GM23248 (cell line): ENCODE measurements around the gene GGACT. TPM values are rescaled to one million over a fixed set of nuclear protein-coding genes. Genes with fewer than 3 reads are reported as not detected.

Source experiments
- DNase-seq: peaks from one replicate; pipeline ENCODE4 v3.0.0-alpha.2; 2015
- H2AFZ ChIP-seq: fragments of 200-600 bp; sonication (generic); 2 replicates; pipeline ENCODE4 v1.6.1; 2016; ENCODE audit warnings: antibody characterized with exemption
- H3F3A ChIP-seq: fragments of 200-600 bp; sonication (generic); 2 replicates; pipeline ENCODE4 v1.6.1; 2016; ENCODE audit warnings: mild to moderate bottlenecking, antibody characterized with exemption, mixed run types; ENCODE audit not compliant: insufficient read depth
- H3K27ac ChIP-seq: fragments of 200-600 bp; sonication (generic); 2 replicates; pipeline ENCODE4 v1.5.1; 2016; ENCODE audit warnings: mild to moderate bottlenecking
- H3K27me3 ChIP-seq: fragments of 200-600 bp; sonication (generic); replicated peaks from 2 replicates; pipeline ENCODE4 v1.6.1; 2016; ENCODE audit warnings: mild to moderate bottlenecking; ENCODE audit not compliant: insufficient read depth
- H3K36me3 ChIP-seq: fragments of 200-600 bp; sonication (generic); 2 replicates; pipeline ENCODE4 v1.6.1; 2016; ENCODE audit warnings: low read depth, mild to moderate bottlenecking
- H3K4me1 ChIP-seq: fragments of 200-600 bp; sonication (generic); 2 replicates; pipeline ENCODE4 v1.6.1; 2016; ENCODE audit warnings: mild to moderate bottlenecking; ENCODE audit not compliant: insufficient read depth
- H3K4me2 ChIP-seq: fragments of 200-600 bp; sonication (generic); one replicate; pipeline ENCODE4 v1.6.1; 2016; ENCODE audit warnings: mild to moderate bottlenecking; ENCODE audit not compliant: unreplicated experiment
- H3K4me3 ChIP-seq: fragments of 200-600 bp; sonication (generic); 2 replicates; pipeline ENCODE4 v1.5.1; 2016; ENCODE audit warnings: mild to moderate bottlenecking
- H3K79me2 ChIP-seq: fragments of 200-600 bp; sonication (generic); 2 replicates; pipeline ENCODE4 v1.6.1; 2016; ENCODE audit warnings: mild to moderate bottlenecking; ENCODE audit not compliant: insufficient read depth
- H3K9ac ChIP-seq: fragments of 200-600 bp; sonication (generic); 2 replicates; pipeline ENCODE4 v1.6.1; 2016; ENCODE audit warnings: mild to moderate bottlenecking
- H3K9me2 ChIP-seq: fragments of 200-600 bp; sonication (generic); 2 replicates; pipeline ENCODE4 v1.6.1; 2016; ENCODE audit warnings: mixed run types, mild to moderate bottlenecking, moderate library complexity; ENCODE audit not compliant: insufficient read depth
- H3K9me3 ChIP-seq: fragments of 200-600 bp; sonication (generic); one replicate; pipeline ENCODE4 v1.6.1; 2017; ENCODE audit warnings: low read depth
- H4K20me1 ChIP-seq: fragments of 200-600 bp; sonication (generic); 2 replicates; pipeline ENCODE4 v1.6.0; 2016; ENCODE audit not compliant: insufficient read depth
- EZH2 ChIP-seq: fragments of 200-600 bp; sonication (generic); IDR thresholded peaks from 2 replicates; pipeline ENCODE4 v1.6.1; 2018; ENCODE audit warnings: antibody characterized with exemption, mild to moderate bottlenecking; ENCODE audit not compliant: insufficient read depth, poor library complexity, severe bottlenecking
- EZH2phosphoT487 ChIP-seq: fragments of 200-600 bp; sonication (generic); IDR thresholded peaks from 2 replicates; pipeline ENCODE4 v1.6.1; 2018; ENCODE audit warnings: antibody characterized with exemption, moderate library complexity, mild to moderate bottlenecking, low read depth; ENCODE audit not compliant: insufficient read depth
- WGBS, 2 experiments: methylation state at CpG; one replicate each; pipeline ENCODE4 v1.1.6; 2015 to 2017; ENCODE audit warnings: low lambda C conversion rate in 2 of 2, low coverage in 1 of 2; ENCODE audit errors: missing lambda C conversion rate in 2 of 2; 5-methylcytosine and 5-hydroxymethylcytosine counted together
- in situ Hi-C: fragments of 300-500 bp; cut with MboI; formaldehyde crosslinking; loops from 2 replicates; pipeline ENCODE4 v1.15.0; 2020
- polyA plus RNA-seq: library from polyadenylated mRNA; unstranded; fragments of >200 nt; fragmentation: Nextera tagmentation; extraction: Ambion mirVana; gene quantifications from 2 replicates; pipeline ENCODE4 v1.2.1, GENCODE V29; 2016
- total RNA-seq: library from RNA; depleted of rRNA; stranded (reverse); fragments of >200 nt; shearing (Covaris generic); gene quantifications from 2 replicates; pipeline ENCODE4 v1.2.3, GENCODE V29; 2014

Gene GGACT
- total and polyA plus RNA-seq, 2 experiments from 2014 or later: 1.6 to 5.7 TPM

GRCh38 chr13:100600461-100600860, 11.9 kb upstream of the GGACT start:
- no peaks in the 10 kb centered on the region for H3K27me3 ChIP-seq
- DNase-seq: no peak
- H2AFZ ChIP-seq: no peak overlapping the region
- H3K9ac ChIP-seq: no peak overlapping the region
- H3K27ac ChIP-seq: no peak overlapping the region
- no peaks in the 10 kb centered on the region for H3K36me3 ChIP-seq
- in situ Hi-C loops: no loop called here
- H3K4me2 ChIP-seq: no peak overlapping the region
- H3F3A ChIP-seq: no peaks in the 10 kb centered on the region
- H3K9me3 ChIP-seq: no peaks in the 10 kb centered on the region
- WGBS, 2 experiments: 93 to 94% methylated on average over 6 of the region's 6 CpGs
- TF ChIP-seq EZH2: no peak
- TF ChIP-seq EZH2phosphoT487: no peak
- H3K4me3 ChIP-seq: no peak overlapping the region
- no peaks in the 10 kb centered on the region for H4K20me1 ChIP-seq
- no peaks in the 10 kb centered on the region for H3K9me2 ChIP-seq
- H3K4me1 ChIP-seq: no peaks in the 10 kb centered on the region
- H3K79me2 ChIP-seq: no peaks in the 10 kb centered on the region

GRCh38 chr13:100597253-100597652, 8.7 kb upstream of the GGACT start:
- TF ChIP-seq EZH2phosphoT487: no peak
- TF ChIP-seq EZH2: no peak
- Histone ChIP-seq H3K4me3 (no peak overlapping the region), H4K20me1 (no peaks in the 10 kb centered on the region), H2AFZ (no peak overlapping the region), H3K36me3 (no peaks in the 10 kb centered on the region), H3K9me3 (no peaks in the 10 kb centered on the region), H3K27ac (no peak overlapping the region), H3K9ac (no peak overlapping the region), H3K4me1 (no peaks in the 10 kb centered on the region), H3K4me2 (no peak overlapping the region), H3K27me3 (no peaks in the 10 kb centered on the region), H3F3A (no peaks in the 10 kb centered on the region), H3K9me2 (no peaks in the 10 kb centered on the region), H3K79me2 (no peaks in the 10 kb centered on the region)
- WGBS, 2 experiments: 78 to 82% methylated on average over 4 of the region's 4 CpGs
- in situ Hi-C loops: no loop called here
- DNase-seq: peak; percentile 19

GRCh38 chr13:100596516-100596915, 7.9 kb upstream of the GGACT start:
- Histone ChIP-seq H2AFZ (no peak overlapping the region), H3K9me2 (no peaks in the 10 kb centered on the region)
- in situ Hi-C loops: no loop called here

GRCh38 chr13:100594731-100595130, 6.1 kb upstream of the GGACT start:
- no peak overlapping the region for H3K4me3 ChIP-seq
- no peaks in the 10 kb centered on the region for H3K9me2 ChIP-seq
- no peak overlapping the region for H3K4me2 ChIP-seq
- H3K79me2 ChIP-seq: no peaks in the 10 kb centered on the region
- no peak overlapping the region for H3K27ac ChIP-seq
- in situ Hi-C loops: no loop called here
- no peaks in the 10 kb centered on the region for H4K20me1 ChIP-seq
- WGBS, 2 experiments: 90 to 97% methylated on average over 4 of the region's 4 CpGs
- H3K9ac ChIP-seq: no peak overlapping the region
- DNase-seq: no peak
- TF ChIP-seq EZH2phosphoT487 (no peak), EZH2 (no peak)
- no peak overlapping the region for H2AFZ ChIP-seq
- H3F3A ChIP-seq: no peaks in the 10 kb centered on the region
- no peaks in the 10 kb centered on the region for H3K27me3 ChIP-seq
- H3K9me3 ChIP-seq: no peaks in the 10 kb centered on the region
- H3K4me1 ChIP-seq: no peaks in the 10 kb centered on the region
- no peaks in the 10 kb centered on the region for H3K36me3 ChIP-seq

More at GRCh38 chr13:100596516-100596915, 7.9 kb upstream of the GGACT start:
- H3K4me2 ChIP-seq: no peak overlapping the region
- H3K4me1 ChIP-seq: no peaks in the 10 kb centered on the region
- no peak for DNase-seq
- no peaks in the 10 kb centered on the region for H3K9me3 ChIP-seq
- WGBS, 2 experiments: 20 to 22% methylated on average over 2 of the region's 2 CpGs
- no peak overlapping the region for H3K27ac ChIP-seq
- no peaks in the 10 kb centered on the region for H4K20me1 ChIP-seq
- no peaks in the 10 kb centered on the region for H3K27me3 ChIP-seq
- no peak for TF ChIP-seq EZH2phosphoT487
- no peak for TF ChIP-seq EZH2
- no peak overlapping the region for H3K9ac ChIP-seq
- H3F3A ChIP-seq: no peaks in the 10 kb centered on the region
- H3K36me3 ChIP-seq: no peaks in the 10 kb centered on the region
- H3K79me2 ChIP-seq: no peaks in the 10 kb centered on the region
- no peak overlapping the region for H3K4me3 ChIP-seq

GRCh38 chr13:100594255-100594654, 5.7 kb upstream of the GGACT start:
- Histone ChIP-seq H3K4me3 (no peak overlapping the region), H4K20me1 (no peaks in the 10 kb centered on the region), H3K4me2 (no peak overlapping the region), H3K9me2 (no peaks in the 10 kb centered on the region), H3K27me3 (no peaks in the 10 kb centered on the region), H3K9me3 (no peaks in the 10 kb centered on the region), H3K9ac (no peak overlapping the region), H2AFZ (no peak overlapping the region), H3F3A (no peaks in the 10 kb centered on the region), H3K27ac (no peak overlapping the region), H3K79me2 (no peaks in the 10 kb centered on the region), H3K4me1 (no peaks in the 10 kb centered on the region), H3K36me3 (no peaks in the 10 kb centered on the region)
- DNase-seq: no peak
- in situ Hi-C loops: no loop called here
- no peak for TF ChIP-seq EZH2phosphoT487
- TF ChIP-seq EZH2: no peak
- 81 to 85% methylated on average over 9 of the region's 9 CpGs for WGBS, 2 experiments
